Ishikawa (cell line): ENCODE results near the gene NMRAL1.

Experiments
- CEBPB ChIP-seq: IDR thresholded peaks from 2 replicates; pipeline ENCODE4 v1.6.1; 2012
- CREB1 ChIP-seq: IDR thresholded peaks from 2 replicates; pipeline ENCODE4 v1.6.1; 2012; ENCODE audit warnings: low read depth
- EGR1 ChIP-seq: IDR thresholded peaks from 2 replicates; pipeline ENCODE4 v1.6.1; 2012
- EP300 ChIP-seq: IDR thresholded peaks from 2 replicates; pipeline ENCODE4 v1.6.1; 2012; ENCODE audit warnings: borderline replicate concordance
- FOXM1 ChIP-seq: IDR thresholded peaks from 2 replicates; pipeline ENCODE4 v1.6.1; 2012; ENCODE audit warnings: low read depth, borderline replicate concordance
- MAX ChIP-seq: IDR thresholded peaks from 2 replicates; pipeline ENCODE4 v1.6.1; 2012
- NFIC ChIP-seq: IDR thresholded peaks from 2 replicates; pipeline ENCODE4 v1.6.1; 2012
- RAD21 ChIP-seq: IDR thresholded peaks from 2 replicates; pipeline ENCODE4 v1.6.1; 2012; ENCODE audit warnings: low read depth
- TAF1 ChIP-seq: IDR thresholded peaks from 2 replicates; pipeline ENCODE4 v1.6.1; 2012; ENCODE audit warnings: low read depth, mild to moderate bottlenecking
- TCF12 ChIP-seq: IDR thresholded peaks from 2 replicates; pipeline ENCODE4 v1.6.1; 2012; ENCODE audit warnings: low read depth
- TEAD4 ChIP-seq: IDR thresholded peaks from 2 replicates; pipeline ENCODE4 v1.6.1; 2012
- USF1 ChIP-seq: IDR thresholded peaks from 2 replicates; pipeline ENCODE4 v1.6.1; 2012
- YY1 ChIP-seq: IDR thresholded peaks from 2 replicates; pipeline ENCODE4 v1.6.1; 2012; ENCODE audit warnings: low read depth
- ZBTB7A ChIP-seq: IDR thresholded peaks from 2 replicates; pipeline ENCODE4 v1.6.1; 2012; ENCODE audit warnings: low read depth
- TF ChIP-seq, protein P1 (sequence below): IDR thresholded peaks from 2 replicates; pipeline ENCODE4 v1.6.1; 2012; ENCODE audit warnings: low read depth, mild to moderate bottlenecking

Gene NMRAL1

DNA sequence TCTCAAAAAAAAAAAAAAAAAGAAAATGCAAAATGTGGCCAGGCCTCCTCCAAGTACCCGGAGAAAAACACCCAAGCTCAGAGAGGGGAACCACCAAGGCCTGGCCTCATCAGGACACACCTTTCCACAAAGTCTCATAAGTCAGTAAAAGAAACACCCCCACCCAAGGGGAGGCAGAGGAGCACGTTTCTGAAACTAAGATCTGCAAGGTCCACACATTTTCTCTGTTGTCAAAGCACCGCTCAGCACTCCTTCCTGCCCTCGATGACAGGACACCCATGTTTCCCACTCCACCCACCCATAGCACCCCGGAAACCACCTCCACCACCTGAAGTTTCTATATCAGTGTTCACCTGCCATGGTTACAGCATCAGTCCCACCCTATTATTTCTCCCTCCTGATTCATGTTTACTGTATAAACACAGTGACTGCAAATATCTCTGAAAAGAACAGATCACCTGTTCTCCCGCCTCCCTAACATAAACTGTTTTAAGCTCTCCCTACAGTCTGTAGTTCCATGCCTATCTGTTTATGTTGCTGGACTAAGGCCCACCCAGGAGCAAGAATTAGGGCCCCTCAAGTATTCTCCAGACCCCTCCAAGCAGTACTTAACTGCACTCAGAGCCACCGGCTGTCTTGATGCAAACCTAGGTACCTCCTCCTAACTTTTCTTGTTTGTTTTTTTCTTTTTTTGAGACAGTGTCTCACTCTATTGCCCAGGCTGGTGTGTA lies 60.1 kb downstream of the NMRAL1 start:
- TF ChIP-seq TAF1 (no peak), CEBPB (no peak), EGR1 (no peak), FOXM1 (no peak), CREB1 (no peak)

- no peak for TF ChIP-seq TCF12
- no peak for TF ChIP-seq USF1
- TF ChIP-seq NFIC: no peak
- no peak for TF ChIP-seq ZBTB7A
- no peak for TF ChIP-seq TEAD4
These were observed 61.6 kb downstream of the NMRAL1 start for GRCh38 chr16:4412854-4413253.

- no peak for TF ChIP-seq TAF1
- no peak for TF ChIP-seq YY1
- no peak for TF ChIP-seq RAD21
- no peak for TF ChIP-seq EGR1
- TF ChIP-seq EP300: no peak
- TF ChIP-seq MAX: no peak
- no peak for TF ChIP-seq CEBPB
- TF ChIP-seq, protein P1, sequence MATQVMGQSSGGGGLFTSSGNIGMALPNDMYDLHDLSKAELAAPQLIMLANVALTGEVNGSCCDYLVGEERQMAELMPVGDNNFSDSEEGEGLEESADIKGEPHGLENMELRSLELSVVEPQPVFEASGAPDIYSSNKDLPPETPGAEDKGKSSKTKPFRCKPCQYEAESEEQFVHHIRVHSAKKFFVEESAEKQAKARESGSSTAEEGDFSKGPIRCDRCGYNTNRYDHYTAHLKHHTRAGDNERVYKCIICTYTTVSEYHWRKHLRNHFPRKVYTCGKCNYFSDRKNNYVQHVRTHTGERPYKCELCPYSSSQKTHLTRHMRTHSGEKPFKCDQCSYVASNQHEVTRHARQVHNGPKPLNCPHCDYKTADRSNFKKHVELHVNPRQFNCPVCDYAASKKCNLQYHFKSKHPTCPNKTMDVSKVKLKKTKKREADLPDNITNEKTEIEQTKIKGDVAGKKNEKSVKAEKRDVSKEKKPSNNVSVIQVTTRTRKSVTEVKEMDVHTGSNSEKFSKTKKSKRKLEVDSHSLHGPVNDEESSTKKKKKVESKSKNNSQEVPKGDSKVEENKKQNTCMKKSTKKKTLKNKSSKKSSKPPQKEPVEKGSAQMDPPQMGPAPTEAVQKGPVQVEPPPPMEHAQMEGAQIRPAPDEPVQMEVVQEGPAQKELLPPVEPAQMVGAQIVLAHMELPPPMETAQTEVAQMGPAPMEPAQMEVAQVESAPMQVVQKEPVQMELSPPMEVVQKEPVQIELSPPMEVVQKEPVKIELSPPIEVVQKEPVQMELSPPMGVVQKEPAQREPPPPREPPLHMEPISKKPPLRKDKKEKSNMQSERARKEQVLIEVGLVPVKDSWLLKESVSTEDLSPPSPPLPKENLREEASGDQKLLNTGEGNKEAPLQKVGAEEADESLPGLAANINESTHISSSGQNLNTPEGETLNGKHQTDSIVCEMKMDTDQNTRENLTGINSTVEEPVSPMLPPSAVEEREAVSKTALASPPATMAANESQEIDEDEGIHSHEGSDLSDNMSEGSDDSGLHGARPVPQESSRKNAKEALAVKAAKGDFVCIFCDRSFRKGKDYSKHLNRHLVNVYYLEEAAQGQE: no peak
- TF ChIP-seq ZBTB7A: no peak
- no peak for TF ChIP-seq USF1
- no peak for TF ChIP-seq NFIC
- TF ChIP-seq TEAD4: no peak
- TF ChIP-seq FOXM1: no peak
- TF ChIP-seq TCF12: no peak
- TF ChIP-seq CREB1: no peak
These were observed 62.3 kb downstream of the NMRAL1 start for GRCh38 chr16:4412159-4412558.
